ENCODE measurements around the gene ATP8A2. TPM values are rescaled to one million over a fixed set of nuclear protein-coding genes. Genes with fewer than 3 reads are reported as not detected.

The ATP8A2 gene
- total and polyA plus RNA-seq, 2 of the 4 experiments (the other 2 are of a cell fraction): 0.02 to 0.18 TPM

GRCh38 chr13:25561812-25562211 is 190.0 kb downstream of the ATP8A2 start:
- CTCF ChIA-PET: interaction anchor here (0.6 to 1.2 kb wide), 2 partner anchors 13 to 51 kb away, joined by 3 read pairs; no protein-coding TSS in a partner anchor
- dilution Hi-C loops (cut with HindIII; ENCODE audit: low sequenced_read_pairs, unreplicated experiment): no loop called here
- ATAC-seq (ENCODE audit: low read depth): no peak

More at GRCh38 chr13:25561812-25562211, 190.0 kb downstream of the ATP8A2 start:
- Histone ChIP-seq H4K91ac (ENCODE audit: insufficient read depth, low read depth, low read length) (no peak overlapping the region), H2BK5ac (ENCODE audit: low read depth, low read length, poor library complexity, severe bottlenecking) (no peak overlapping the region), H2AK5ac (ENCODE audit: low read depth, low read length) (no peak overlapping the region), H3K56ac (ENCODE audit: extremely low read depth, insufficient read depth, low read length) (no peak overlapping the region), H2BK20ac (ENCODE audit: low read depth, low read length) (no peak overlapping the region), H3K4me1 (ENCODE audit: control insufficient read depth, insufficient read depth, low read length) (no peaks in the 10 kb centered on the region), H3K18ac (ENCODE audit: low read depth, low read length) (no peak overlapping the region), H3K27ac (ENCODE audit: insufficient read depth, low read length) (no peak overlapping the region), H3K79me1 (ENCODE audit: low read depth in 1 of 2, low read length in 2 of 2) (no peaks in the 10 kb centered on the region), H2AFZ (replicated peaks; ENCODE audit: low read length, poor library complexity) (no peak overlapping the region), H2BK120ac (ENCODE audit: low read depth, low read length) (no peak overlapping the region), H3K9me1 (ENCODE audit: insufficient read depth, low read length) (no peaks in the 10 kb centered on the region), H3K23ac (ENCODE audit: low read depth, low read length) (no peak overlapping the region), H4K5ac (ENCODE audit: low read depth, low read length) (no peak overlapping the region), H2BK15ac (ENCODE audit: low read depth, low read length) (no peak overlapping the region), H3K36me3 (ENCODE audit: control insufficient read depth, insufficient read depth, low read length) (no peaks in the 10 kb centered on the region), H4K20me1 (ENCODE audit: insufficient read depth, low read length) (no peaks in the 10 kb centered on the region), H2AK9ac (replicated peaks; ENCODE audit: low read depth, low read length, poor library complexity) (no peak overlapping the region), H3K4me3 (ENCODE audit: insufficient read depth, low read depth, low read length) (no peak overlapping the region), H3K27me3 (ENCODE audit: control insufficient read depth, insufficient read depth, low read length) (no peaks in the 10 kb centered on the region), H3K14ac (replicated peaks; ENCODE audit: low read depth, low read length) (no peak overlapping the region), H3K4ac (ENCODE audit: low read depth, low read length) (no peak overlapping the region), H3K9me3 (ENCODE audit: control insufficient read depth, insufficient read depth, low read length) (no peaks in the 10 kb centered on the region), H3K9ac (ENCODE audit: low read depth, low read length) (no peak overlapping the region), H3K4me2 (ENCODE audit: low read depth, low read length) (no peak overlapping the region), H4K8ac (ENCODE audit: low read depth in 2 of 2, low read length in 2 of 2) (no peak overlapping the region)
- no TSS peak for BruUV-seq (replicated peaks)
- in situ Hi-C loops (cut with MboI; ENCODE audit: low sequenced_read_pairs): no loop called here
- WGBS, 2 experiments (ENCODE audit: extremely low coverage in 2 of 2, insufficient read length in 1 of 2): no CpG with 5 or more reads among the region's 7 CpGs
- no peak for DNase-seq
- no peak for TF ChIP-seq NFE2L2 (IDR thresholded peaks at IDR 0.05; ENCODE audit: low read depth, low read length)
- TF ChIP-seq FOS (IDR thresholded peaks at IDR 0.05; ENCODE audit: low read depth, low read length): no peak
- TF ChIP-seq RCOR1 (IDR thresholded peaks at IDR 0.05; ENCODE audit: insufficient replicate concordance, low read length): no peak
- TF ChIP-seq CTCF (conservative IDR thresholded peaks at IDR 0.05; ENCODE audit: low read depth, low read length): no peak
- no peak for TF ChIP-seq CEBPB (IDR thresholded peaks at IDR 0.05; ENCODE audit: low read depth, low read length)
- no peak for TF ChIP-seq MAFK (IDR thresholded peaks at IDR 0.05; ENCODE audit: low read depth, low read length)
- no peak for TF ChIP-seq ELK1 (IDR thresholded peaks at IDR 0.05; ENCODE audit: borderline replicate concordance, low read depth, low read length)
- POLR2A ChIA-PET (ENCODE audit: unreplicated experiment): no interaction called here
- intact Hi-C loops (cut with micrococcal nuclease): no loop called here
